ENCODE measurements around the gene TOR1B.
A peak's percentile ranks its signal among the peaks of the same experiment; 100 is the strongest.

Gene TOR1B

DNA sequence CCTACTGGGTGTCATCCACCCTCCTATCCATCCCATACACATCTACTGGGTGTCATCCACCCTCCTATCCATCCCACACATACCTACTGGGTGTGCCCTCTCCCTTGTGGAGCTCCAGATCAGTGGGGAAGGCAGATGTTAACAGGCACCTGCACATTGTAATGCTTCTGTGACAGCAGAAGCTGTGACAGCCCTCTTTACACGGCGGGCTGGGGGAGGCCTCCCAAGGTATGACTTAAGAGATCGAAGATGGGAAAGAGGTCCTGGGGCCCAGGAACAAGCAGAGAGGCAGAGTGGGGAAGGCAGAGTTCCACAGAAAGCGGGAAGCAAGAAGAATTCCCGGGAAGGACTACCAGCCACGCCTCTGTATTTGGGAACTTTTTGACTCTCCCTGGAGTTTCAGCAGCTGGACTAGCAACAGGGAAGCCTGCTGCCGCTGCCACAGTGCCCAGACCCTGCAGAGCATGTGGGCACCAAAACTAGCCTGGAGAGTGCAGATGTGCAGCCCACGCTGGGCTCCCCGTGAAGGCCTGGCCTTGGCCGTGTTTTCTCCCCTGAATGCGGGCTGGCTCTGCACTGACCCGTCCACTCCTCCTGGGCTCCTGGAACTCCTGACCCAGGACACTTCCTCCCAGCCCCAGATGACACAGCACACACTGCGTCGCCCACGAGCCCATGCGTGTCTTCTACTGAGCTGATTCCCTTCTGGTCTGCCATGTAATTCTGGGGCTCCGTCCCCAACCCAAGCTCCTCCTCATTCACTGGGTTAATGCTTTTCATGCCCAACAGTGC is 11.6 kb downstream of the TOR1B start:
- no peak for ATAC-seq
- no peak for DNase-seq

DNA sequence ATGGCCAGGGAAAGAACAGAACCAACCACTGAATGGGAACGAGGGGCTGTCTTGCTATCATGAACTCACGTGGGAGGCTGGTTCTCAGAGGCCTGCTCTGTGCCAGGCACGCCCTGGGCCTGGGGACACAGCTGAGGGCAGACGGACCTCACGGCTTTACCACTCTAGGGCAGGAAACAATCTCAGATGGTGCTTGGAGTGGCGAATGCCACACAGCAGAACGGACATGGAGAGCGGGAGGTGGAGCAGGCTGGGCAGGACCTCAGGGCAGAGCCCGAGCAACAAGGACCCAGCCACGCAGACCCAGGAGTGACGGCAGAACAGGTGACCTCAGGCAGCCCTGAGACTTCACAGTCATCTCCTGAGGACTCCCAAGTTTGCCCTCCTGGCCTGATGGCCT is 12.3 kb downstream of the TOR1B start:
- ATAC-seq (no peak), DNase-seq (no peak)

DNA sequence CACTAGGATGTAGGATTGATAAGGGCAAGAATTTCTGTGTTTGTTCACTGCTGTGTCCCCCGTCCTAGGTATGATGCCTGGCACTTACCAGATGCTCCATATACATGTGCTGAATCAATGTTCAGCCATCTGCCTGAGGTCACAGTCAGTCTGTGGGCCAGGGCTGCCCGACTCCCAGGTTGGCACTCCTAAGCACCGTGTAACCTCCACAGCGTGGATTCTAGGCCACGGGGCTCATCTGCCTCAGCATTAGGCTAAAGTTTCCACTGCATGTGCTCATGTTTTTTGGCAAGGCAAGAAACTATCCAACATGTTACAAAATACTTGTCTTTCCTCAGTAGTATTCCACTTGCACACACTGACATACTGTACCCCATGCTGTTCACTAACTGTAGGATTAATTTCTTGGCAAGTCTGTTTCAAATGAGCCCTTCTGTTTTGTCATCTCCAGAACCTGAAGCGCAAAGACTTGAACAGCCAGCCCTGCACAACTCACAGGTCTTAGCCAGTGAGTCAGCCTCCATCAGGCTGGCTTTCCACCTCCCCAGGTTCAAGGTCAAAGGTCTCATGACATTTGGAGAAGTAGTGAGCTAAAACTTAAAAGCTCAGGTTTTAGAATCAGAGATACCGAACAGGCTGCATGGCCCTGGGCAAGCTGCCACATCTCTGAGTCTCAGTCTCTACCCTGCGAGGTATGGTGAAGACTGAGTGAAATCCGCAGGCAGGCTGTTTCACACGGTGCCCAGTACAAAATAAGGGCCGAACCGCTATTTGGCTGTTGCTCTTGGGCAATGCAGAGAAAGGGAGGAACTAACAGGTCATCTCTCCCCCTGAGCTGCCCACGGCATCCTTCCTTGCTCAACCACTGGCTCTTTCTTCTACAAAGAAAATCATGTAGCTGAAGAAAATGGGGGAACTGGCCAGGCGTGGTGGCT is 13.8 kb downstream of the TOR1B start:
- DNase-seq (no peak), ATAC-seq (no peak)

DNA sequence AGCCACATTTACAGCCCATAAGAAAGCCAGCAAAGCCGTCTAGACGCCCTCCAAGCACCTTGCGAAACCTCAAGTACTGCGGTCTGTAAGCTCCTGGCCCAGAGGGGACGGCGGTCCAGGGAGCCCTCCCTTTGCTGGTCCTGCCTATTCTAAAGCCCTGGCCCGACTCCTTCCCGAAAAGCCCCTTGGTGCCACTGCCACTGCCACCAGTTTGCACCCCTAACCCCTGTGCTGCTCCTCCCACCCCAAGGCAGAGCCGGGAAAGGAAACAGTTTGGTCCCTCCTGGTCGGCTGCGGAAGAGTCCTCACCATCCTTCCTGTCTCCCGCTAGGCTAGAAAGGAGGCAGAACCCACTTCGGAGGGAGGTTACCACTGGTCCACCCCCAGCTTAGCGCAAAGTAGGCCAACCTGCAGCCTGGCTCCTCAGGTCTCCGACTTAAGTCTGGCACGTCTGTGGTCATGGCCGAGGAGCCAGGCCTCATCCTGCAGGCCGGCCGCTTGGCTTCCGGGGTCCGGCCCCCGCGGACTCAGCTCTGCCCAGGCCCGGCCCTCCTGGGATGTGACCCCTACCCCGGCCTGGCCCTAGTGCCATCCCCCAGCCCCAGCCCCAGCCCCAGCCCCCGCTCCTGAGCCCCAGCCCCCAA is 20.0 kb downstream of the TOR1B start:
- peak; percentile 32 for DNase-seq
- ATAC-seq, result peak; percentile 33

DNA sequence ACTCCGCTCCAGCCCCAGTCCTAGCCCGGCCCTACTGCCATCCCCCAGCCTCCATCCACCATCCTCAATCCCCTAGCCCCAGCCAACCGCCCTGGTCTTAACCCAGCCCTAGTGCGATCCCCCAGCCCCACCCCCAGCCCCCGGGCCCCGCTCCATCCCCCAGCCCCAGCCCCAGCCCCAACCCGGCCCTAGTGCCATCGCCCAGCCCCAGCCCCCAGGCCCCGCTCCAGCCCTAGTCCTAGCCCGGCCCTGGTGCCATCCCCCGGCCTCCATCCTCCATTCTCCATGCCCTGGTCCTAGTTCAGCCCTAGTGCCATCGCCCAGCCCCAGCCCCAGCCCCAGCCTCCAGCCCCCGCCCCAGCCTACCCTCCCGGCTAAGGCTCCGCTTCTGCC is 20.6 kb downstream of the TOR1B start:
- ATAC-seq, result peak; percentile 14
- no peak for DNase-seq

DNA sequence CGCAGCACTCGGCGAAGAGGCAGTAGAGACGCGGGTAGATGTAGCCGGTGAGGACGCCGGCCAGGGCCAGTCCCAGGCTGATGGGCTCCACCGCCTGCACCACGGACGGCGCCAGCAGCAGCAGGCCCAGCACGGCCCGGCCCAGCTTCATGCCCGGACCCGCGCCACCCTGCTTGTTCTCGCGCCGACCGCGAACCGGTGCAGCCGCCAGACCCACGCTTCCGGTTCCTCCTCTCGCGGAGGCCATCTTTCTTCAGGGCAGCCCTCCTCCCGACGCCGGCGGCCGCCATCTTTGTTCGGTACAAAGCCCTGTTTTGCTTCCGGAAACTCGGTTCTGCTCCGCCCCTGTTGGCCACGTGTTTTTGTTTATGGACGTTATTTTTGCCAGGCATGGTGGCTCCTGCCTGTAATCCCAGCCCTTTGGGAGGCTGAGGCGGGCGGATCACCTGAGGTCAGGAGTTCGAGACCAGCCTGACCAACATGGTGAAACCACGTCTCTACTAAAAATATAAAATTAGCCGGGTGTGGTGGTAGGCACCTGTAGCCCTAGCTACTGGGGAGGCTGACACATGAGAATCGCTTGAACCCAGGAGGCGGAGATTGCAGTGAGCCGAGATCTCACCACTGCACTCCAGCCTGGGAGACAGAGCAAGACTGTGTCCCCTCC is 21.1 kb downstream of the TOR1B start, which contains the start of gene TOR1A:
Gene TOR1A (minus strand): TSS at position 202 of the 667 bp plus-strand sequence. CDS start 51 bp downstream, at position 151.
- DNase-seq (peak; percentile 93), ATAC-seq (peak; percentile 88)

DNA sequence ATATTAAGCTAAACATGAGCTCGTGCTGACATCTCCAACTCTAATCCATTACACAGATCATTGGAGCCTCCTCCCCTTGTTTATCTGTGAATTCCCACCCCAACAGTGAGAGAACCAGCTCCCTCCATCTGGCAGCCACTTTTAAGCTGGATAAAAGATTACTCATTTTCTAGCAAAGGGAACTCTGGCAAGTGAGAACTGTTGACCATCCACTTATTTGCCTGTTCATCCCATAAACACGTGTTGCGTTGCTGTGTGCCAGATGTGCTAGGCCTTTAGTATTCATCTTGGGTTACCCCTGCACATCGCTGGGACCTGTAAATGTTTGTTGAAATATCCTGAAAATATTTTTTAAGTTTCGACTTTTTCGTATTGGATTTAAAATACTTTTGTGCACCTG is 23.4 kb downstream of the TOR1B start:
- DNase-seq (no peak), ATAC-seq (no peak)

DNA sequence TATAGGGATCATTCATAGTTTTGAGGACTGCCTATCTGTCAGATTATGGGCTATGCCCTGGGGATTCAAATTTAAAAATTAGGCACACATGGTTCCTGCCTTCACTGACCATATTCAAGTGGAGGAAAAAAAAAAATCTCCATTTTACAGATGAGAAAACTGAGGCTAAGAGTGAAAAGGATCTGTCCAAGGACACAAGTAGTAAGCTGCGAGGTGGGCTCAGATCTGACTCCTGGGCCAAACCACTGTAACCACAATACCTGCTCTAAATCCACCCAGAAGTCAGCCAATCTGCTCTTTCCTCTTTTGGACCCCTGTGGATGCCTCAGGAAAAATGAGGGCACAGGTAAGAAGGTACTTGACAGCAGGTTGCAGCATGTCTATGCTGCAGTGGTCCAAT is 23.8 kb downstream of the TOR1B start:
- DNase-seq, result no peak
- no peak for ATAC-seq

DNA sequence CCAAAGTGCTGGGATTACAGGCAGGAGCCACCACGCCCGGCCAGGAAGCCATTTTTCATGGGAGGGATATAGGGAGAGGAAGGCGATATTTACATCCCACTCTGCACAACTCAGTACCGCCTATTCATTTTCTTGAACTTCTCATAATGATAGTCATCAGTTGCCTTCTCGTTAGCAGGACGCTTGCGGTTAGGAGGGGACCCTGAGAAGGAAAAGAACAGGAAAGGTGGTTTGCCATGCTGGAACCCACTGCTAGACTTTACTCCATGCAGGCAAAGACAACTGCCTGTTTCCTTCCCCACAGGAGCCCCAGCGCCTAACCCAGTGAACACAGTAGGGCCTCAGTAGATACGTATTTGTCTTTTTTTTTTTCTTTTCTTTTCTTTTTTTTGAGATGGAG is 25.1 kb downstream of the TOR1B start:
- DNase-seq (no peak), ATAC-seq (no peak)

DNA sequence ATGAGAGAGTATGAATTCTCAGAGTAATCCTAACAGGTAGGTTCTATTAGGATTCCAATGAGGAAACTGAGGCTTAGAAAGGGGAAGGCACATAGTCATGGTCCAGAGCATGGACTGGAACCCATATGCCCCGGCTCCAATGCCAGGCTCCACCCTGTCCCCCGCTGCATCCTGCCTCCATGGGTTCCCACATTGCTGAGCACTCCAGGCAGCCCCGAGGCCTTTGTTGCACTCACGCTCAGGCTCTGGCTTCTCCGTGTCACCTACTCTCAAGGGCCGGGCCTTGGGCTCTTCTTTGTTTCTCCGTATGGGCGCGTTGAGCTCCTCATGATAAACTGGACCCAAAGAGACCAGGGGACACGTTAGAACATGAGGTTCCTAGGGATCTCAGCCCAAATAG is 26.0 kb downstream of the TOR1B start:
- no peak for DNase-seq

DNA sequence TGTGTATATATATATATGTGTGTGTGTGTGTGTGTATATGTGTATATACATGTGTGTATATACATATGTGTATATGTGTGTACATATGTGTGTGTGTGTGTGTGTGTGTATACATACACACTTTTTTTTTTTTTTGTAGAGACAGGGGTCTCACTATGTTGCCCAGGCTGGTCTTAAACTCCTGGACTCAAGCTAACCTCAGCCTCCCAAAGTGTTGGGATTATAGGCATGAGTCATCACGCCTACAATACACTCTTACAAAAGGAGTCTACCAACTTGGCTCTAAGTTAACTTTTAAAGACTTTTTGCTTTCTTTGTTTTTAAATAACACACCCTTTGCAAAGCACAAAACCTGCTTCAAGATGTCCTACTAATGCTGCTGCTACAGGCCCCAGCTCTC is 30.0 kb downstream of the TOR1B start:
- ATAC-seq, result no peak

More for the DNA sequence above, 26.0 kb downstream of the TOR1B start:
- no peak for ATAC-seq

DNA sequence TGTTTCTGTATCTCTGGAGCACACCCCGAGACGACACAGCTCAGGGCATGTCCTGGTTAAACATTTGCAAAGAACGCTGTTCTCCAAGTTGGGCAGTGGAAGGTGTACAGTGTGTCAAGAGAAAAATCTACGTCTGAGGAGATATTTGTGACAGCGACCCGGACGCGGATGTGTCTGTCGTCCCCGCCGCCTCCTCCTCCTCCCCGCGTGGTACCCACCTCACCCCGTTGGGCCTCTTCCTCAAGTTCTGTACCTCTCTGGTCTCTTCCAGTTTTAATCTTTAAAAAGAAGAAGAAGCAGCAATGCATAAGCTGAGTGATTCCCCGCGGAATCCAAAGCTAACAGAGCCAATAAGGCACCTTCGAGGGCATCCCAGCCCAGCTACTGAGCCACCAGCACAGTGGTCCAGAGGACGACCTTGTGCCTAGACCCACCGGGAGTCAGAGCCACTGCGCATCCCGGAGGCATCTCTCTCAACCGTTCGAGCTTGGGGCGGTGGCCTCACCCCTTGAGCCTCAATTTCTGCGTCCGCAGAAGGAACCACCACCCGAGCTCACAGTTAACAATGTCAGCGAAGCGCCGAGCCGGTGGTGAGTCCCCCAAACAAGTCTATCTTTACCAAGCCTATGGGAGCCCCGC is 31.6 kb downstream of the TOR1B start:
- peak; percentile 1 for ATAC-seq
- DNase-seq, result peak; percentile 47

More for the DNA sequence above, 30.0 kb downstream of the TOR1B start:
- no peak for DNase-seq

DNA sequence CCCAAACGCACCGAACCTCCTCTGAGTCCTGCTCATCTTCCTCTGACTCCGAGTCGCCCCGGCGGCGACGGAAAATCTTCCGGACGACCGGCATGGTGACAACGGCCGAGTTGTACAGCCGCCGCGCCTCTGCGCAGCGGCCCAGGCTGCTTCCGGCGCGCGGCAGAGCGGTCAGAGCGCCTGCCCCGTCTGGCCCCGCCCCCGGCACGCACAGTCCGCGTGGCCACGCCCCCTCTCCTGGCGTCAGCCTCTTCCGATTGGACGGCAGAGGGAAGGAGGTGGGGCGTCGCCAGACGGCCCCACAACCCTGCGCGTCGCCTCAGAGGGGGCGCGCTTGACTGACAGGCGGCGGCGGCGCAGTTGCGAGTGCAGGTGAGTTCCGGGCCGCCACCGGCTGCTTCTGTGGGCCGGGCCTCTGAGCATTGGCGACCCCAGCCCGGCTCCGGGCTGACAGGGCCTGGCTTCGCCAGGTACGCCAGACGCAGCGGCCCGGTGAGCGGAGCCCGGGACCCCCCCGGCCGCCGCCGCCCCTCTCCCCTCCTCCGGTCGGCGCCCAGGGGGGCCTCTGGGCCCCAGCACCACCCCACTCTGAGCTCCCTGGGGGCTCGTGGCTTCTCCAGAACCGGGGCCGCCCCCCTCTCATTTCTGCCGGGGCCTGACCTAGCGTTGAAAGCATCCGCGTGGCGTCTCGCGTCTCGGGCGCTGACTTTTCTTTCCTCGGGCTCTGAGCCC is 32.3 kb downstream of the TOR1B start, which contains the start of the genes C9orf78 and USP20:
Gene C9orf78 (minus strand): TSS at position 148 of the 732 bp plus-strand sequence. CDS start 54 bp downstream, at position 94.
Gene USP20 (plus strand): TSS at position 331 of the 732 bp plus-strand sequence. CDS start 17,098 bp downstream, outside the sequence.
- peak; percentile 92 for ATAC-seq
- peak; percentile 98 for DNase-seq

DNA sequence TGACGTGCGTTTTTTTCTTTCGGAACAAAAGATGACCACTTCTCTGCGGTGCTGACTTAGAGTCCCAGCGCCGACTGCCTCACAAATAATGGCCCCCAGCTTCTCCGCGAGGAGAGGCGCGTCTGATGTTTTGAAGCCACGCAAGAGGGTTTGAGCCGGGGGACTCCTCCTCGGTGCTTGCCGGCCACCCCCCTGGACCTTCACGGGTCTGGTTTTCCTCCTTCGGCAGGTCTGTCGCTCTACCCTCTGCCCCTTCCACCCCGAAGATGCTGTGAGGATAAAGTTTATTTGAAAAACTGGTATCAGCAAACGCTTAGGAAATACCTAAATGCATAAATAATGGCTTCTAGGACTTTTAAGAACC is 32.9 kb downstream of the TOR1B start:
- ATAC-seq (no peak), DNase-seq (no peak)

DNA sequence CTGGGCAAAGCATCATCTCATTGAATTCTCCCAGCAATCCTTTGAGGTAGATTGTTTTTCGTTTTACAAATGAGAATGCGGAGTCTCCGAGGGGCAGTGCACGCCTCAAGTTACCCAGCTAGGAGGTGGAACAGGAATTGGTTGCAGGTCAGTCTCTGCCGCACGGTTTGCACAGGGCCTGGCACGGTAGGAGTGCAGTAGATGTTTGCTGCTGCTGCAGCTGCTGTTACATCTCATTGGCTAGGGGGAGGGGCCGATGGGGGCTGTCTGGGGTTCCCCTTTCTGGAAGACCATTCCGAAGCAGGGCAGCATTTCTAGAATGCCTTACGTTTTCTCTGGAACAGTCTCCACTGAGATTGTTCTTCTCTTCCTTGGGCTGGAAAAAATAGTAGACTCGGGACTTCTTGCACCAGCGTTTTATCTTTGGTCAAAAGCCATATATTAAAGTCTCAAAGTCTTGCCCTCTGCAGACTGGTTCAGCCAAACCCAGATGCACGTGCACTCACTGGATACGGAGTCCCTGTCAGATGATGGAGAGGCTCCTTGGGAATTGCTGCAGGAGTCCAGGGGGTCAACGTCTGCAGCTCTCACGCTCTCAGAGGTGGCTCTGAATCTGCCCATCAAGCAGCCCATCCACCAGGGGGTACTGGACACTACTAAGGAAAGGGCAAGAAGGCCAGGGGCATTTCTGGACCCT is 33.5 kb downstream of the TOR1B start:
- DNase-seq (peak; percentile 67), ATAC-seq (no peak)

DNA sequence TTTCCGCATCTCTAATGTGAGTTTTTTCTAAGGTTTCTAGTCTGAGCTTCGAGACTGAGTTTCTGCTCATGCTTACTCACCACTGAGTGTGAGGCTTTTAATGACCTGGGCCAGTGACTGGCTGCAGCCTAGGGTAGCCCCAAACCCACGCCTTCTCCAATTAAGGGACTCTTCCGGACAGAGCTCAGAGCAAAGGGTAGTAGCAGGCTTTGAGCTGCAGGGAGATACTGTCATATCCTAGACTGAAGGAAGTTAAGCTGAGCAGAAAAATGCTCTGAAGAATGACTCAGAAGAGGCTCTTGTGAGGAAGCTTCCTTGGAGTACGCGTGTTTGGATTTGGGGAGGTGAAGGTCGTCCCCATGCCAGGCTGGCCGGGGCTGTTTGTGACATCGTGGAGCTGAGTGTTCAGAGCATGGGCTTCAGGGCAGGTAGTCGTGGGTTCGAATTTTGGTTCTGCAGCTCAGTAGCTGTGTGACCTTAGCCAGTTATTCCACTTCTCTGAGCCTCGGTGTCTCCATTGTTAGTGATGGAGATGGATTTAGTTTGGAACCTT is 35.8 kb downstream of the TOR1B start:
- DNase-seq, result peak; percentile 48
- ATAC-seq, result peak; percentile 58

DNA sequence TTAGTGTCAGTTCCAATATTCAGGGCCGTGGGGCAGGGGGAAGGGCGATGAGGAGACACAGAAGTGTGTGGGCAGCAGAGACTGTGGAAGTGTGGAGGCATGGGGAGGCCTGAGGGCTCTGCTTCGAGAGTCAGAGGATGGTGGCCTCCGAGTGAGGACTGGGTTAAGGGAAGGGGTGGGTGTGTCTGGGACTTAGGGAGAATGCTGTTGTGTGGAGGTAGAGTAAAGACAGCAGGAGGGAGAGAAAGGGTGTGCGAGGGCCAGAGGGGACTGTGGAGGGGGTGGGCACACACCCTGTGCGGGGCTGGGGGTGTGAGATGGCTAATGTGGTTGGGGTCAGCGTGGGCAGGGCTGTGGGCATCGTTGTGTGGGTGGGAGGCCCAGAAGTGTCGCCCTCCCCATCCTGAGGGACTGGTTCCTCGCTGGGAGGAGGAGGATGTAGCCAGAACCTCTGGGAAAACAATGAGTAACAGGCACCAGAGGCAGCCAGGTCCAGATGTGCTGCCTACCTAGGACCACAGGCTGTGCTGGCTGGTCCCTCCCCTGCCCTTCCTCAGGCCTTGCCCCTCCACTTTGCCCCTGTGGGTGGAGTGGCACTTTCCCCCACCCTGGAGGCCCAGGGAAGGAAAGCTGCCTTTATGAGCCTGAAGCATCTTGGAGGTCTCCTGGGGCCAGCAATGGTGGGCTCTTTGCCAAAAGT is 36.5 kb downstream of the TOR1B start:
- ATAC-seq, result no peak
- peak; percentile 14 for DNase-seq

DNA sequence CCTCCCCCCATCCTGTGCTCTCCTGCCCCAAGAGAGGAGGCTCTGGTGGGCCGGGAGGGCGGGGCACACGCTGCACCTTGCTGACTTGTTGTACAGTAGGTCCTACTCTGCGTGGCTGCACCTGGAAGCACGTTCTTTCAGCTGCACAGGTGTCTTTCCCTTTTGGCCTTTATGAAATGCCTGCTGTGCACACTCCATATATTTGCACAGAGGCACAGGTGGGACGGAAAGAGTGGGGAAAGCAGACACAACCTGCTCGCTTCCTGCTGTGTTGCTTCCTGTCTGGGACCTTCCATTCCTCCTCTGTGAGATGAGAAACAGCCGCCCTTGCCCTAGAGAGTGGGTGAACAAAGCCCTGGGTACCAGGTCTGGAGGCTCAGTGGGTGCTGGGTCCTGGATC is 37.0 kb downstream of the TOR1B start:
- ATAC-seq (no peak), DNase-seq (peak; percentile 11)

DNA sequence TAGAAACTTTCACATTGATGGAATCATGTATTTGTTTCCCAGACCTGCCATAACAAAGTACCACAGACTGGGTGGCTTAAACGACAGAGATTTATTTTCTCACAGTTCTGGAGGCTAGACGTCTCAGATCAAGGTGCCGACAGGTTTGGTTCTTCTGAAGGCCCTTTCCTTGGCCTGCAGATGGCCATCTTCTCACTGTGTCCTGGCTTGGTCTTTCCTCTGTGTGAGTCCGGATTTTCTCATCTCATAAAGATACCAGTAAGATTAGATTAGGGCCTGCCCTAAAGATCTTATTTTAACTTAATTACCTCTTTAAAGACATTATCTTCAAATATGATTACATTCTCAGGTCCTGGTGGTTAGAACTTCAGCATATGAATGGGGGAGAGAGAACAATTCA is 38.1 kb downstream of the TOR1B start:
- no peak for ATAC-seq
- no peak for DNase-seq

Measured in stimulated activated naive CD8-positive, alpha-beta T cell treated with anti-CD3 and anti-CD28 coated beads, Interleukin-15, Interleukin-2, amounts not matched to agents 100 U/mL and 50 U/mL, for 24 hours (primary cell).